Karpas-422 (cell line): ENCODE measurements around the gene WDR86. TPM values are rescaled to one million over a fixed set of nuclear protein-coding genes. Genes with fewer than 3 reads are reported as not detected.

Source experiments
- DNase-seq: peaks from one replicate; pipeline ENCODE4 v3.0.0-alpha.2; 2015
- H2AFZ ChIP-seq: fragments of 200-600 bp; sonication (generic); 2 replicates; pipeline ENCODE4 v1.6.1; 2014; ENCODE audit warnings: antibody characterized with exemption, low read length, mixed read lengths
- H3K27ac ChIP-seq: fragments of 200-600 bp; sonication (generic); 2 replicates; pipeline ENCODE4 v1.5.1; 2014; ENCODE audit warnings: mild to moderate bottlenecking, low read length, moderate library complexity
- H3K27me3 ChIP-seq: fragments of 200-600 bp; sonication (generic); 2 replicates; pipeline ENCODE4 v1.6.1; 2014; ENCODE audit warnings: low read length, mixed read lengths
- H3K36me3 ChIP-seq: fragments of 200-600 bp; sonication (generic); 2 replicates; pipeline ENCODE4 v1.6.1; 2014; ENCODE audit warnings: low read length, mixed read lengths; ENCODE audit not compliant: insufficient read depth
- H3K4me1 ChIP-seq: fragments of 200-600 bp; sonication (generic); 2 replicates; pipeline ENCODE4 v1.6.1; 2014; ENCODE audit warnings: mild to moderate bottlenecking, low read length, mixed read lengths
- H3K4me2 ChIP-seq: fragments of 200-600 bp; sonication (generic); 2 replicates; pipeline ENCODE4 v1.6.1; 2014; ENCODE audit warnings: low read length, low read depth, mild to moderate bottlenecking; ENCODE audit not compliant: poor library complexity, severe bottlenecking
- H3K4me3 ChIP-seq: fragments of 200-600 bp; sonication (generic); 2 replicates; pipeline ENCODE4 v1.5.1; 2014; ENCODE audit warnings: mild to moderate bottlenecking, antibody characterized with exemption, low read length, mixed read lengths
- H3K79me2 ChIP-seq: fragments of 200-600 bp; sonication (generic); 2 replicates; pipeline ENCODE4 v1.6.1; 2014; ENCODE audit warnings: mild to moderate bottlenecking, low read length, mixed read lengths
- H3K9ac ChIP-seq: fragments of 200-600 bp; sonication (generic); 2 replicates; pipeline ENCODE4 v1.6.0; 2014; ENCODE audit warnings: low read length
- H3K9me2 ChIP-seq: fragments of 200-600 bp; sonication (generic), shearing (Covaris generic); replicated peaks from 2 replicates; pipeline ENCODE4 v1.6.0; 2014; ENCODE audit warnings: mild to moderate bottlenecking, low read length, moderate library complexity; ENCODE audit not compliant: insufficient read depth
- H3K9me3 ChIP-seq: fragments of 300-700, 200-600 bp; sonication (generic); 2 replicates; pipeline ENCODE4 v1.6.1; 2014; ENCODE audit warnings: low read length, mixed read lengths
- H4K20me1 ChIP-seq: fragments of 200-600 bp; sonication (generic); 2 replicates; pipeline ENCODE4 v1.6.1; 2014; ENCODE audit warnings: mild to moderate bottlenecking, antibody characterized with exemption, low read length, low read depth; ENCODE audit not compliant: insufficient read depth
- total RNA-seq: library from RNA; depleted of rRNA; stranded (reverse); fragments of >200 nt; shearing (Covaris generic); gene quantifications from 2 replicates; pipeline ENCODE4 v1.2.3, GENCODE V29; 2014; ENCODE audit warnings: low replicate concordance

The WDR86 gene
- total RNA-seq, 1 experiment from 2014 or later = not detected

DNA sequence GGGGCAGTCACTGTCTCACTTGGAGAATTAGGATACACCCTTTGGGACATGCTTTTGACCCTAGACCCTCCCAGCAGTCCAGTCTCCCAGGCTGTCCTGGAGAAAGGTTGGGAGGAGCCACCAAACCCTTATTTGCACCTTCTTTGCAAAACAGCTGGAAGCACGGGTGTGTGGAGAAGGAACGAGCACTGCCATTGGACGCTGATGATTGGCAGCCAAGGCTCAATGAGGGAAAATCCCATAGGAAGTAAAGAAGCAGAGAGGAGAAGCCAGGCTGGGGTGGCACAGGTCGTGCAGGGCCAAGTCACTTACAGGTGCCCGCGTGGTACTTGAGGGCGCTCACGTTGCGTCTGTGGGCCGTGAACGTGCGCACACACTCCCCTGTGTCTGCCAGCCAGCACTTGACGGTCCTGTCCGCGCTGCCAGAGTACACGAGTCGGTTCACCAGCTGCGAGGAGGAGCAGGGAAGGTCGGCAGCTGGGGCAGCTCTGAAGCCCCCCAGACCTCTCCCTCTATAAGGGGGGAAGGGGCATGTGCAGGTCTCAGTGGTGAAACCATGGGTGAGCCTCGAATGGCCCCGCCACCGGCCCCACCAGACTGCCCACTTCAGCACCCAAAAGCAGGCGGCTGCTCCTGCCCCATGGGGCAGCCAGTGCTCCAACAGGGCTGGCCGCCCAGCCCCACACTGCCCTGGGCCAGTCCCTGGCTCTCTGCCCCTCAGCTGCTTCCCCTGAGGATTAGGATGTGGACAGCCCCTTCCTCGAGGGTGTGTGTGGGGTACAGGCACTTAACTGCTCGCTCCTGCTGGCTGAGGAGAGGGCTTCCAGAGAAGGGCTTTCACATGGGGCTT is 24.8 kb downstream of the WDR86 start:
- no peaks in the 10 kb centered on the region for H3K9me2 ChIP-seq
- no peak for DNase-seq
- H4K20me1 ChIP-seq = no peaks in the 10 kb centered on the region
- H3K4me2 ChIP-seq = no peak overlapping the region
- H3K79me2 ChIP-seq = no peaks in the 10 kb centered on the region
- peaks cover 13% of the 10 kb centered on the region for H3K4me1 ChIP-seq
- no peak overlapping the region for H3K4me3 ChIP-seq
- no peak overlapping the region for H2AFZ ChIP-seq
- no peaks in the 10 kb centered on the region for H3K9me3 ChIP-seq
- no peak overlapping the region for H3K27ac ChIP-seq
- H3K9ac ChIP-seq = no peak overlapping the region
- H3K27me3 ChIP-seq = no peaks in the 10 kb centered on the region
- H3K36me3 ChIP-seq = no peaks in the 10 kb centered on the region

DNA sequence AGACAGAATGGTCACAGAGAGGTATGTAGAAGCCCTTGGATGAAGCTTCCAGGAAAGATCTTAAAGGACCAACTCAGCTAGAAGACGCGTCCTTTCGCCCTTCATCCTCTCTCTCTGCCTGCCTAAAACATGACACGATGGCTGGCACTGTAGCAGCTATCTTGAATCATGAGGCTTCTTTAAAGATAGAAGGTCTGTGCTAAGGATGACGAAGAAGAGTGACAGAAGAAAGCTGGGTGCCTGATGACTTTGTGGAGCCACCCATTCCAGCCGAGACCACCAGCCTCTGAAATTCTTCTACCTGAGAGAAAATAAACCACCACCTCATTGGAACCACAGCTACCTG is 25.5 kb downstream of the WDR86 start:
- Histone ChIP-seq H3K4me3 (no peak overlapping the region), H2AFZ (no peak overlapping the region), H3K9me3 (no peaks in the 10 kb centered on the region), H3K36me3 (no peaks in the 10 kb centered on the region; the same call in 1 of the 2 replicates), H3K4me1 (peaks cover 13% of the 10 kb centered on the region), H3K9ac (no peak overlapping the region), H4K20me1 (no peaks in the 10 kb centered on the region), H3K27me3 (no peaks in the 10 kb centered on the region), H3K79me2 (no peaks in the 10 kb centered on the region), H3K9me2 (no peaks in the 10 kb centered on the region), H3K27ac (no peak overlapping the region), H3K4me2 (no peak overlapping the region)
- DNase-seq = no peak

DNA sequence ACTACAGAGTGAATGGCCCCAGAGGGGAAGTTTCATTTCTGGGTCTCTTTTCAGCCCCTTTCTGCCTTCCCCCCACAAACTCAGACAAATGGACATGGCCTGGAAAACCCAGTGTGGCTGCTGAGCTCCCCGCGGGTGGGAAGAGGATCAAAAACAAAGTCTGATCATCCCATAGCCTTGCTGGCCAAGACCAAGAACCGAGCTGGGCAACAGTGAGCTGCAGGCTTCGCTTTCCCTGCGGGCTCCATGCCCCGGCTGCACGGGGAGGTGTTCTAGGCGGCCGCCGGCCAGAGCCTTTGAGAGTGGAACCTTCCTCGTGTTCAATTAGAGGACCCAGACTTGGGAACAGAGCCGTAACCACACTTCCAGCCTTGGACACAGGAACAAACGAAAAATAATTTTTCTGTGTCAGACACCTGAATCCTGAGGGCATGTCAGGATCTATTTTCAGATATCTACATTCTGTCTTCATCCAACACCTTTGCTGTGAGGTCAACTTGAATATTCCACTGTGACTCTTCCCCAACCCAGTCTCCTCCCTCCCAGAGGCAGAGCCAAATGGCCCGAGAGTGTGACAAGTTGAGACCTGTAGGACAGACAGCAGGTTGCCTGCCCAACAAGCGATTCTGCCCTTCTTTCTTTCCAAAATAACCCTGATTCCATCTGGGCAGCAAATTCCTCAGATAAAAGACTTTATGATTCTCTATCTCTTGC is 26.0 kb downstream of the WDR86 start:
- H3K36me3 ChIP-seq = no peaks in the 10 kb centered on the region; the same call in 1 of the 2 replicates
- peaks cover 13% of the 10 kb centered on the region for H3K4me1 ChIP-seq
- DNase-seq = no peak
- no peaks in the 10 kb centered on the region for H3K27me3 ChIP-seq
- H3K9ac ChIP-seq = no peak overlapping the region
- no peaks in the 10 kb centered on the region for H3K9me2 ChIP-seq
- no peaks in the 10 kb centered on the region for H4K20me1 ChIP-seq
- no peaks in the 10 kb centered on the region for H3K79me2 ChIP-seq
- H2AFZ ChIP-seq = no peak overlapping the region
- H3K27ac ChIP-seq = no peak overlapping the region
- no peaks in the 10 kb centered on the region for H3K9me3 ChIP-seq
- no peak overlapping the region for H3K4me2 ChIP-seq
- H3K4me3 ChIP-seq = no peak overlapping the region

DNA sequence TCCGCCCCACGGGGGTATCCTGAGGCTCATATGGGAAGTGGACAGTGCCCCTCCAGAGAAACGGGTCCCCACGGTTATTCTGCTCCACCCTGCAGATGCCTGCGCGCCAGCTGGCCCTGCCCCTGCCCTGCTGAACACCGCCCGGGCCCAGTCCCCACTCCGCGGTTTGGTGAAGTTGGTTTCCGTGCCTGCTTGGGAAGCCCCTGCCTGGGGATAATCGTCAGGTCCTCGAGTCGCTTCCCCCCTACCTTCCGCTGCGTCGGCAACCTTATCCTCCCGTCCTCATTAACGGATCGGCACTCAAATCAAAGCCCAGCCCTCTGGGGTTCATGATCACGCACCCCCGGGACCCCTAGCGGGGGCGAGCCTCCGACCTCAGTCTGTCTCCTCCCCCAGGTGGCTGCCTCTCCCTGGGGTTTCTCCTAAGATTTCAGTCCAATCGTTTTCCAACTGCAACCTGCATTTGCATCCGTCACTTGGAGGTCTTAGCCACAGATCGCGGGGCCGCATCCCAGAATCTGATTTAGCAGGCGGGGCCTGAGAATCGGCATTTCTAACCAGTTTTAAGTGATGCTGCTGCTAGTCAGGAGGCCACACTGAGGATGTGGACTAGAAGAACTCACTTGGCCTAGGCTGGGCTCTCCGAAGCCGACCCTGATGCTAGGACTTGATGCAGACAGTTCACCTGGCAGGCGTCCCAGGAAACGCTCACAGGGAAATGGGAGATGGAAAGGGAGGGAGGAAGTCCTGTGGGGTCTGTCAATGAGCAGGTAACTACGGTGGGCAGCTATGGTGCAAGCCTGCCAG is 27.6 kb downstream of the WDR86 start:
- H3K27ac ChIP-seq = no peak overlapping the region

DNA sequence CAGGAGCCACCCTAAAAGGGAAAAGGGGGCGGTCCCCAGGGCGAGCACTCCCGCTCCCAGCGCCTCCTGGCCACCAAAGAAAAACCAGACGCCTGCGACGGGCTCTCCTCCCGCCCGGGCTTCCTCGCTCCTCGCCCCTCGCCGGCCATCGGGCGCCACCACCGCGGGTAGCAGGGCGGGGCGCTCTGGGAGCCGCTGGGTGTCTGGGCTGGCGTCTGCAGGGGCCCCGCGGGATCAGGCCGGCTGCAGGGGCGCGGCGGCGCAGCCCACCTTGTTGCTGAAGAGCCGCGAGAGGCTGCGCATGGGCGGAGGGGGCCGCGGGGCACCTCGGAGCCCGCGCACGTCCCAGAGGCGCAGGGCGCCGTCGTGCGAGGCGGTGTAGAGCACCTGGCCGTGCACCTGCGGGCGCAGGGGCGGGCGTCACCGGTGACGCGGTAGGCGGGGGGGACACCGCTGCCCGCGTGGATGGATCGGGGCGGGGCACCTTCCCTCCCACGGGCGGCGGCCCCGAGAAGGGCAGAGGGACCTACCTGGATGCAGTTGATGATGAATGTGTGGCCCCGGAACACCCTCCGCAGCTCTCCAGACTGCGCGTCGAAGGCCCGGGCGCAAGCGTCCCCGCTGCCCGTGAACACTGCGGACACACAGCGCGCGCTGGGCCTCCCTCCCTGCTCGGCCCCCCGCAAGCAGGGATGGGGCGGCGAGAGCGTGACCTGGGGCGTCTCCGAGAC is 28.3 kb downstream of the WDR86 start:
- Histone ChIP-seq H3K4me2 (peak overlapping the region; percentile 63), H3K27me3 (no peaks in the 10 kb centered on the region), H3K79me2 (no peaks in the 10 kb centered on the region), H4K20me1 (no peaks in the 10 kb centered on the region), H3K9ac (peak overlapping the region; percentile 50), H3K9me2 (no peaks in the 10 kb centered on the region), H3K36me3 (no peaks in the 10 kb centered on the region; the same call in 1 of the 2 replicates), H3K9me3 (no peaks in the 10 kb centered on the region), H2AFZ (no peak overlapping the region), H3K4me1 (peaks cover 13% of the 10 kb centered on the region), H3K27ac (no peak overlapping the region), H3K4me3 (peak overlapping the region; percentile 34; the same call in 1 of the 2 replicates)
- DNase-seq = no peak

More for the DNA sequence above, 27.6 kb downstream of the WDR86 start:
- Histone ChIP-seq H3K36me3 (no peaks in the 10 kb centered on the region; the same call in 1 of the 2 replicates), H3K9me3 (no peaks in the 10 kb centered on the region), H3K27me3 (no peaks in the 10 kb centered on the region), H3K4me1 (peaks cover 13% of the 10 kb centered on the region), H3K9me2 (no peaks in the 10 kb centered on the region), H3K4me3 (no peak overlapping the region), H3K9ac (no peak overlapping the region), H3K79me2 (no peaks in the 10 kb centered on the region), H4K20me1 (no peaks in the 10 kb centered on the region), H2AFZ (no peak overlapping the region), H3K4me2 (no peak overlapping the region)
- DNase-seq = no peak

DNA sequence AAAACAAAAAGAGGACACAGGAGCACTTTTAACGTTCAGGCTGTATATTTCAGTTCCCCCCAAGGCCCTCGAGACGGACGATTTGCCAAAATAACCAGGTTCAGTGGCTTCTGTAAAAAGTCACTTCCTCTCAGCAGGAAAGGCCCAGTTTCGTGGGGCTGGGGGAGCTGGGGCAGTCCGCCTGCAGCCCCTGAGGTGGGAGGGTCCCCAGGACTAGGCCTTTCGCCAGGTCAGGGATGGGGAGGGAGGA is 28.8 kb downstream of the WDR86 start:
- H3K4me2 ChIP-seq = peak overlapping the region; percentile 63
- no peaks in the 10 kb centered on the region for H3K79me2 ChIP-seq
- no peaks in the 10 kb centered on the region for H3K9me3 ChIP-seq
- no peak overlapping the region for H2AFZ ChIP-seq
- H4K20me1 ChIP-seq = no peaks in the 10 kb centered on the region
- peak; percentile 68 for DNase-seq
- no peaks in the 10 kb centered on the region; the same call in 1 of the 2 replicates for H3K36me3 ChIP-seq
- no peaks in the 10 kb centered on the region for H3K9me2 ChIP-seq
- peak overlapping the region; percentile 50 for H3K9ac ChIP-seq
- no peak overlapping the region for H3K27ac ChIP-seq
- peaks cover 13% of the 10 kb centered on the region for H3K4me1 ChIP-seq
- H3K27me3 ChIP-seq = no peaks in the 10 kb centered on the region
- peak overlapping the region; percentile 34; the same call in 1 of the 2 replicates for H3K4me3 ChIP-seq

DNA sequence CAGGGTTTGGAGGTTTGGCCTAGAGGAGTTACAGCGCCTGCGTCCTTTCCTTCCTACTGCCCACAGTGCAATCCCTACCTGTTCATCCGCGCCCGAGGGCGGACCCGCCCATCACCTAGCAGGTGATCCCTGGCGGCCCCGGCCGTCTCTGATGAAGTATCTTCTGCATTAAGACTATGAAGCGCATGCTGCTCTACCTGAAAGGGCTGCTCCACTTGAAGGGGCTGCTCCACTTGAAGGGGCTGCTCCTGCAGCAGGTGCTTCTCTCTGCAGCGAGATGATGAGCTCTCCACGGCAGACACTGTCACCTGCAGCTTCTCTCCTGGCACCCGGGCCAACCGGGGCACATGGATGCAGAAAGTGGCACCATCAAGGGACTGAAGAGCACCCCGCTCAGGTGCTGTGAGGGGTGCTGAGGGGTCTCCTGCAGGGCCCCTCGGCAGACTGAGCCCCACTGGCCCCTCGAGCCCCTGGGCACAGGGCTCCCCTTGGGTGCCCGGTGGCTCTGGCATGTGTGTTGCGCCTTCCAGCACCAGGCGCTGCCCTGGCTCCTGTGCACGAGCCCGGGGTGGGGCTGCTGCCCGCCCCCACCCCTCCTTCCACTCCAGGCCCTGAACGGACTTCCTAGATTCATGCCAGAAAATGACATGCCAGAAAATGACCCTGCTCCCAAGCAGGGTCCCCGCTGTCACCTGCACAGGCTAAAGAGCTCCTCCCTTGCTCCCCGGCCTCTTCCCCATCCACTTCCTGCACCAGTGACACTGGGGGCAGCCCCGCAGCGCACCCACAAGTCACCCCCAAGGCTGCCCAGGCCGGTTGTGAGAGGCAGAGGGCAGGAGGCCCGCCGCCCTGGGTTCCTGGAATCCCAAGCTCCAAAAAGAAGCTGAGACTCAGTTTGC is 29.4 kb downstream of the WDR86 start:
- H3K9ac ChIP-seq = peak overlapping the region; percentile 50
- no peaks in the 10 kb centered on the region for H3K9me3 ChIP-seq
- no peaks in the 10 kb centered on the region for H3K79me2 ChIP-seq
- peaks cover 13% of the 10 kb centered on the region for H3K4me1 ChIP-seq
- no peak for DNase-seq
- H3K27ac ChIP-seq = no peak overlapping the region
- H3K9me2 ChIP-seq = no peaks in the 10 kb centered on the region
- peak overlapping the region; percentile 63 for H3K4me2 ChIP-seq
- H3K4me3 ChIP-seq = peak overlapping the region; percentile 34; the same call in 1 of the 2 replicates
- H2AFZ ChIP-seq = no peak overlapping the region
- no peaks in the 10 kb centered on the region for H3K27me3 ChIP-seq
- H4K20me1 ChIP-seq = no peaks in the 10 kb centered on the region
- H3K36me3 ChIP-seq = no peaks in the 10 kb centered on the region; the same call in 1 of the 2 replicates
